HCT116 (cell line): ENCODE data around the gene RAPGEFL1. TPM values are rescaled to one million over a fixed set of nuclear protein-coding genes. Genes with fewer than 3 reads are reported as not detected.

Source experiments
- ATAC-seq: fragments of 200-7000 bp; cut with Tn5 transposase; 2 replicates; pipeline ENCODE4 v1.9.1; 2020; ENCODE audit warnings: mild to moderate bottlenecking, moderate library complexity
- BruUV-seq: library from RNA; stranded (reverse); fragments of 400-500 nt; replicated peaks from 2 replicates; lab custom pipeline; 2021; lab: Mats Ljungman, UMichigan
- CTCF ChIA-PET: fragments of 300-600 bp; sonication (Branson Sonifier 250); formaldehyde crosslinking; loops from one replicate; lab custom pipeline; 2021; ENCODE audit warnings: antibody characterized with exemption; lab: Charles Lee
- POLR2A ChIA-PET: fragments of 300-600, 350-600 bp; sonication (Branson Sonifier 250); formaldehyde crosslinking; loops from one replicate; lab custom pipeline; 2021; ENCODE audit warnings: antibody characterized with exemption; lab: Charles Lee
- RAD21 ChIA-PET, 2 experiments: fragments of 300-600 bp; sonication (Branson Sonifier 250); formaldehyde crosslinking; loops; one replicate each; lab custom pipeline; 2023; ENCODE audit warnings: low total read pairs in 2 of 2; ENCODE audit not compliant: uncharacterized antibody in 2 of 2, unreplicated experiment in 2 of 2, low non-redundant PET in 1 of 2; lab: Charles Lee
- DNase-seq: peaks from one replicate; pipeline ENCODE4 v3.0.0-alpha.2; 2010; ENCODE audit warnings: low read depth, low spot score
- H2AFZ ChIP-seq: fragments of 200-600 bp; shearing (Covaris generic), sonication (generic); 2 replicates; pipeline ENCODE4 v1.6.1; 2017; ENCODE audit warnings: low read depth, mixed run types, mixed read lengths, antibody characterized with exemption, low read length; ENCODE audit not compliant: poor library complexity, severe bottlenecking
- H3K27ac ChIP-seq: 2 replicates; pipeline ENCODE4 v1.5.1; 2012; ENCODE audit warnings: low read depth, low read length
- H3K27me3 ChIP-seq: fragments of 200-600 bp; sonication (generic); 2 replicates; pipeline ENCODE4 v1.6.1; 2016; ENCODE audit warnings: mixed run types, low read length, mixed read lengths; ENCODE audit not compliant: insufficient read depth
- H3K36me3 ChIP-seq, 2 experiments: fragments of 200-500 bp in 1 of 2; fragments of 200-600 bp in 1 of 2; sonication (Bioruptor generic) in 1 of 2; sonication (generic) in 1 of 2; 2 replicates each; pipeline versions ENCODE4 v1.5.1 to v1.6.1; 2014 to 2016; ENCODE audit warnings: low read length in 2 of 2, inconsistent platforms in 1 of 2, mixed read lengths in 1 of 2, mixed run types in 1 of 2; ENCODE audit not compliant: insufficient read depth in 2 of 2, control insufficient read depth in 1 of 2
- H3K4me1 ChIP-seq, 2 experiments: fragments of 200-600 bp in 1 of 2; sonication (generic) in 1 of 2; 2 replicates each; pipeline versions ENCODE4 v1.5.1 to v1.6.1; 2012 to 2017; ENCODE audit warnings: low read length in 2 of 2, inconsistent platforms in 1 of 2, mild to moderate bottlenecking in 1 of 2, mixed read lengths in 1 of 2, mixed run types in 1 of 2, moderate library complexity in 1 of 2; ENCODE audit not compliant: insufficient read depth in 2 of 2, control insufficient read depth in 1 of 2
- H3K4me2 ChIP-seq: fragments of 200-600 bp; sonication (generic); 2 replicates; pipeline ENCODE4 v1.6.1; 2017; ENCODE audit warnings: mixed run types, low read length, mixed read lengths
- H3K4me3 ChIP-seq, 2 experiments: fragments of 200-600 bp in 1 of 2; sonication (generic) in 1 of 2; replicated peaks in 1 of 2; 2 replicates each; pipeline ENCODE4 v1.5.1; 2011 to 2016; ENCODE audit warnings: low read length in 2 of 2, control low read depth in 1 of 2, low read depth in 1 of 2, mild to moderate bottlenecking in 1 of 2, mixed read lengths in 1 of 2, mixed run types in 1 of 2
- H3K79me2 ChIP-seq: fragments of 200-600 bp; sonication (generic); 2 replicates; pipeline ENCODE4 v1.6.1; 2017; ENCODE audit warnings: mild to moderate bottlenecking, mixed run types, low read length, moderate library complexity, mixed read lengths; ENCODE audit not compliant: insufficient read depth
- H3K9ac ChIP-seq: fragments of 200-600 bp; sonication (generic); 2 replicates; pipeline ENCODE4 v1.6.1; 2016; ENCODE audit warnings: low read length, mixed read lengths
- H3K9me2 ChIP-seq: fragments of 200-600 bp; sonication (generic), shearing (Covaris generic); 2 replicates; pipeline ENCODE4 v1.6.1; 2017; ENCODE audit warnings: mixed run types, mild to moderate bottlenecking, moderate library complexity; ENCODE audit not compliant: insufficient read depth
- H3K9me3 ChIP-seq, 2 experiments: fragments of 200-500 bp in 1 of 2; fragments of 200-600 bp in 1 of 2; sonication (Bioruptor generic) in 1 of 2; sonication (generic) in 1 of 2; 2 replicates each; pipeline ENCODE4 v1.6.1; 2014 to 2017; ENCODE audit warnings: low read length in 2 of 2, mixed read lengths in 2 of 2, inconsistent platforms in 1 of 2, low read depth in 1 of 2, mild to moderate bottlenecking in 1 of 2, mixed run types in 1 of 2, moderate library complexity in 1 of 2; ENCODE audit not compliant: control insufficient read depth in 1 of 2, insufficient read depth in 1 of 2
- H4K20me1 ChIP-seq: fragments of 200-600 bp; sonication (generic), shearing (Covaris generic); 2 replicates; pipeline ENCODE4 v1.6.1; 2017; ENCODE audit warnings: mixed run types, mild to moderate bottlenecking, moderate library complexity; ENCODE audit not compliant: insufficient read depth
- EGR1 ChIP-seq: IDR thresholded peaks from 2 replicates; pipeline ENCODE4 v1.6.1; 2012; ENCODE audit warnings: low read depth
- EZH2phosphoT487 ChIP-seq: fragments of 200-600 bp; IDR thresholded peaks from 2 replicates; pipeline ENCODE4 v1.6.1; 2018; ENCODE audit warnings: antibody characterized with exemption, borderline replicate concordance
- FOSL1 ChIP-seq: IDR thresholded peaks from 2 replicates; pipeline ENCODE4 v1.6.1; 2012; ENCODE audit warnings: low read depth
- POLR2A ChIP-seq: IDR thresholded peaks from 2 replicates; pipeline ENCODE4 v1.7.0; 2011; ENCODE audit warnings: borderline replicate concordance; ENCODE audit not compliant: insufficient read depth, insufficient read length; ENCODE audit errors: extremely low read depth
- ZFX ChIP-seq: fragments of 450-650 bp; IDR thresholded peaks from 2 replicates; pipeline ENCODE4 v1.6.1; 2017
- ZNF274 ChIP-seq: fragments of 200-500 bp; sonication (Bioruptor generic); IDR thresholded peaks from 2 replicates; pipeline ENCODE4 v1.6.1; 2014; ENCODE audit warnings: mild to moderate bottlenecking, low read depth, low read length, inconsistent platforms
- intact Hi-C: fragments of 100-400 bp; cut with micrococcal nuclease; formaldehyde crosslinking; loops from 2 replicates; pipeline ENCODE4 v1.10.0; 2022
- total RNA-seq: library from RNA; stranded (reverse); gene quantifications from one replicate; pipeline ENCODE4 v1.2.1, GENCODE V29; 2021; ENCODE audit not compliant: unreplicated experiment
- TF ChIP-seq, protein P1 (sequence below): IDR thresholded peaks from 2 replicates; pipeline ENCODE4 v1.6.1; 2012
- TF ChIP-seq, protein P2 (sequence below): IDR thresholded peaks from 2 replicates; pipeline ENCODE4 v1.6.1; 2012
- TF ChIP-seq, protein P3 (sequence below), 3 experiments: fragments of 200-600 bp in 1 of 3; sonication (generic) in 1 of 3; IDR thresholded peaks in 2 of 3; conservative IDR thresholded peaks in 1 of 3; 2 replicates each; pipeline ENCODE4 v1.5.1; 2012 to 2017; ENCODE audit warnings: low read depth in 2 of 3, low read length in 2 of 3, antibody characterized with exemption in 1 of 3, borderline replicate concordance in 1 of 3, control low read depth in 1 of 3, mild to moderate bottlenecking in 1 of 3, mixed read lengths in 1 of 3, mixed run types in 1 of 3, moderate library complexity in 1 of 3; ENCODE audit not compliant: insufficient read depth in 1 of 3
- TF ChIP-seq, protein P4 (sequence below): IDR thresholded peaks from 2 replicates; pipeline ENCODE4 v1.6.1; 2012; ENCODE audit warnings: low read depth

The RAPGEFL1 gene
- total RNA-seq, 1 experiment from 2014 or later = 9.7 TPM

DNA sequence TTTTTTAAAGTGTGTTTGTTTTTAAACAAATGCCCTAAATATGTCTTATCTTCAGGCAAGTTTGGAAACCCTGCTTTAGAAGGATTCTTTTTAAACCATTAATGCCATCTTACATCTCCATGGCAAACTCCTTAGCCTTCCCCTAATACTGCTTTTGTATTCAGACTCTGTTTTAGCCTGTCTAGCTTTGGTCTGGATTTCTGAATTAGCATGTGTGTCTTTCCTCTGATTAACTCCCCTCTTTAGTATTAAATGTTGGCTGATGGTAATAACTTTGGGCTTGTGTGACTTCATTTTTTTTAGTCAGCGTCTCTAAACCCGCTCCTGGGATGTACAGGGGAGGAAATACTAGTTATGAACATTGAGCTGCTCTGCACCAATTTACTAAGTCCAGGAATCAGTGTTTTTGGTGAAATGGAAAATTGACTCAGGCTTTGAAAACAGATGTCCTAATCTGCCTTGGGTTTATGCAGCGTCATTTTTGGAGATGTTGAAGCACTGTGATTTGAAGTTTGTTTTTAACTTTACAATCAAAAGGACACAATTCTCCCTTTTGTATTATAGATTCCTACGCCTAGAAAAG is 64.1 kb downstream of the RAPGEFL1 start:
- ChIA-PET CTCF (no interaction called here), POLR2A (no interaction called here), RAD21 (no interaction called here)
- ATAC-seq (no peak), DNase-seq (no peak)
- BruUV-seq = no TSS peak
- Histone ChIP-seq H3K27me3 (no peaks in the 10 kb centered on the region), H3K36me3 (no peaks in the 10 kb centered on the region), H3K9me2 (no peaks in the 10 kb centered on the region), H3K9me3 (no peaks in the 10 kb centered on the region), H3K4me3 (no peak overlapping the region), H2AFZ (no peak overlapping the region), H4K20me1 (no peaks in the 10 kb centered on the region), H3K4me1 (peaks cover 0 to under 1% of the 10 kb centered on the region in 2 experiments; a peak in 1 of 4 replicates), H3K79me2 (peaks cover 73% of the 10 kb centered on the region), H3K9ac (no peak overlapping the region), H3K4me2 (no peak overlapping the region), H3K27ac (no peak overlapping the region)
- TF ChIP-seq, protein P1, sequence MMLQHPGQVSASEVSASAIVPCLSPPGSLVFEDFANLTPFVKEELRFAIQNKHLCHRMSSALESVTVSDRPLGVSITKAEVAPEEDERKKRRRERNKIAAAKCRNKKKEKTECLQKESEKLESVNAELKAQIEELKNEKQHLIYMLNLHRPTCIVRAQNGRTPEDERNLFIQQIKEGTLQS = no peak
- no peak for TF ChIP-seq ZFX
- no peak for TF ChIP-seq EZH2phosphoT487
- no peak for TF ChIP-seq POLR2A
- TF ChIP-seq, protein P2, sequence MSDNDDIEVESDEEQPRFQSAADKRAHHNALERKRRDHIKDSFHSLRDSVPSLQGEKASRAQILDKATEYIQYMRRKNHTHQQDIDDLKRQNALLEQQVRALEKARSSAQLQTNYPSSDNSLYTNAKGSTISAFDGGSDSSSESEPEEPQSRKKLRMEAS = no peak
- TF ChIP-seq, protein P3, sequence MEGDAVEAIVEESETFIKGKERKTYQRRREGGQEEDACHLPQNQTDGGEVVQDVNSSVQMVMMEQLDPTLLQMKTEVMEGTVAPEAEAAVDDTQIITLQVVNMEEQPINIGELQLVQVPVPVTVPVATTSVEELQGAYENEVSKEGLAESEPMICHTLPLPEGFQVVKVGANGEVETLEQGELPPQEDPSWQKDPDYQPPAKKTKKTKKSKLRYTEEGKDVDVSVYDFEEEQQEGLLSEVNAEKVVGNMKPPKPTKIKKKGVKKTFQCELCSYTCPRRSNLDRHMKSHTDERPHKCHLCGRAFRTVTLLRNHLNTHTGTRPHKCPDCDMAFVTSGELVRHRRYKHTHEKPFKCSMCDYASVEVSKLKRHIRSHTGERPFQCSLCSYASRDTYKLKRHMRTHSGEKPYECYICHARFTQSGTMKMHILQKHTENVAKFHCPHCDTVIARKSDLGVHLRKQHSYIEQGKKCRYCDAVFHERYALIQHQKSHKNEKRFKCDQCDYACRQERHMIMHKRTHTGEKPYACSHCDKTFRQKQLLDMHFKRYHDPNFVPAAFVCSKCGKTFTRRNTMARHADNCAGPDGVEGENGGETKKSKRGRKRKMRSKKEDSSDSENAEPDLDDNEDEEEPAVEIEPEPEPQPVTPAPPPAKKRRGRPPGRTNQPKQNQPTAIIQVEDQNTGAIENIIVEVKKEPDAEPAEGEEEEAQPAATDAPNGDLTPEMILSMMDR (IDR thresholded peaks at IDR 0.05 in 2 of 3, conservative IDR thresholded peaks at IDR 0.05 in 1 of 3; ENCODE audit: borderline replicate concordance in 1 of 3, insufficient read depth in 1 of 3, low read depth in 2 of 3, low read length in 2 of 3) = no peak
- TF ChIP-seq ZNF274 = no peak
- TF ChIP-seq EGR1 = no peak
- no peak for TF ChIP-seq FOSL1
- TF ChIP-seq, protein P4, sequence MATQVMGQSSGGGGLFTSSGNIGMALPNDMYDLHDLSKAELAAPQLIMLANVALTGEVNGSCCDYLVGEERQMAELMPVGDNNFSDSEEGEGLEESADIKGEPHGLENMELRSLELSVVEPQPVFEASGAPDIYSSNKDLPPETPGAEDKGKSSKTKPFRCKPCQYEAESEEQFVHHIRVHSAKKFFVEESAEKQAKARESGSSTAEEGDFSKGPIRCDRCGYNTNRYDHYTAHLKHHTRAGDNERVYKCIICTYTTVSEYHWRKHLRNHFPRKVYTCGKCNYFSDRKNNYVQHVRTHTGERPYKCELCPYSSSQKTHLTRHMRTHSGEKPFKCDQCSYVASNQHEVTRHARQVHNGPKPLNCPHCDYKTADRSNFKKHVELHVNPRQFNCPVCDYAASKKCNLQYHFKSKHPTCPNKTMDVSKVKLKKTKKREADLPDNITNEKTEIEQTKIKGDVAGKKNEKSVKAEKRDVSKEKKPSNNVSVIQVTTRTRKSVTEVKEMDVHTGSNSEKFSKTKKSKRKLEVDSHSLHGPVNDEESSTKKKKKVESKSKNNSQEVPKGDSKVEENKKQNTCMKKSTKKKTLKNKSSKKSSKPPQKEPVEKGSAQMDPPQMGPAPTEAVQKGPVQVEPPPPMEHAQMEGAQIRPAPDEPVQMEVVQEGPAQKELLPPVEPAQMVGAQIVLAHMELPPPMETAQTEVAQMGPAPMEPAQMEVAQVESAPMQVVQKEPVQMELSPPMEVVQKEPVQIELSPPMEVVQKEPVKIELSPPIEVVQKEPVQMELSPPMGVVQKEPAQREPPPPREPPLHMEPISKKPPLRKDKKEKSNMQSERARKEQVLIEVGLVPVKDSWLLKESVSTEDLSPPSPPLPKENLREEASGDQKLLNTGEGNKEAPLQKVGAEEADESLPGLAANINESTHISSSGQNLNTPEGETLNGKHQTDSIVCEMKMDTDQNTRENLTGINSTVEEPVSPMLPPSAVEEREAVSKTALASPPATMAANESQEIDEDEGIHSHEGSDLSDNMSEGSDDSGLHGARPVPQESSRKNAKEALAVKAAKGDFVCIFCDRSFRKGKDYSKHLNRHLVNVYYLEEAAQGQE = no peak
- intact Hi-C loops = no loop called here
